Measurements from ENCODE around the gene ALCAM.

DNA sequence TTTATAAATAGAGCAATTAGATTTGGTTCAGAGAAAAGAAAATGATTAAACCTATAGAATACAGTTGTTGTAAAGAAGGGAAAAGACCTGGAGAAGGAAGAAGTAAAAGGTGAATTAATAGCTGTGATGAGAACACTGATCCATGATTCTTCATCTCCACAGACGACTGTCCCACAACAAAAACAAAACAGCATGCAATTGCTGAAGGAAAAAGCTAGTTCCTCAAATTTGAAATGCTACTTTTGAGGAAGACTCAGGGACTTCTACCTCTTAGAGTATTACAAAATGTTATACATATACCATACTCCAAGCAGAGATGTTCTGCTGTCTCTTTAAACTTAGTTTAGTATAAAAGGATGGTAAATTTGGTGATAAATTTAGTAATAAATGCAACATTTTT is 21.5 kb downstream of the ALCAM start:
- TF ChIP-seq RAD21 (IDR thresholded peaks at IDR 0.05; ENCODE audit: low read depth) (no peak), YY1 (IDR thresholded peaks at IDR 0.05; ENCODE audit: low read depth) (no peak), TCF12 (IDR thresholded peaks at IDR 0.05; ENCODE audit: low read depth) (no peak), EP300 (IDR thresholded peaks at IDR 0.05; ENCODE audit: borderline replicate concordance) (no peak), TAF1 (IDR thresholded peaks at IDR 0.05; ENCODE audit: low read depth) (no peak), TEAD4 (IDR thresholded peaks at IDR 0.05) (no peak), ZBTB7A (IDR thresholded peaks at IDR 0.05; ENCODE audit: low read depth) (no peak), CREB1 (IDR thresholded peaks at IDR 0.05; ENCODE audit: low read depth) (no peak), CEBPB (IDR thresholded peaks at IDR 0.05) (no peak)

All from Ishikawa (cell line).